HEK293 (cell line): Measurements from ENCODE around the gene KRTAP12-1.

Source experiments
- ATF2 ChIP-seq: fragments of 450-650 bp; formaldehyde crosslinking; IDR thresholded peaks from 2 replicates; pipeline ENCODE4 v1.5.1; 2016; ENCODE audit warnings: missing biosample characterization, missing genetic modification characterization, low read depth
- CTCF ChIP-seq: fragments of 450-650 bp; formaldehyde crosslinking; IDR thresholded peaks from 2 replicates; pipeline ENCODE4 v1.5.1; 2016; ENCODE audit warnings: missing biosample characterization, missing genetic modification characterization
- IKZF3 ChIP-seq: fragments of 450-650 bp; IDR thresholded peaks from 2 replicates; pipeline ENCODE4 v1.5.0; 2018; ENCODE audit warnings: missing biosample characterization, mild to moderate bottlenecking, missing genetic modification characterization, moderate library complexity
- PRDM10 ChIP-seq: fragments of 450-650 bp; formaldehyde crosslinking; IDR thresholded peaks from 2 replicates; pipeline ENCODE4 v1.5.1; 2016; ENCODE audit warnings: missing biosample characterization, missing genetic modification characterization
- PRDM2 ChIP-seq: fragments of 450-650 bp; formaldehyde crosslinking; IDR thresholded peaks from 2 replicates; pipeline ENCODE4 v1.5.1; 2016; ENCODE audit warnings: missing biosample characterization, missing genetic modification characterization, borderline replicate concordance
- ZNF274 ChIP-seq, 2 experiments: fragments of 200-500 bp in 1 of 2; fragments of 450-650 bp in 1 of 2; sonication (Bioruptor generic) in 1 of 2; formaldehyde crosslinking in 1 of 2; IDR thresholded peaks; 2 replicates each; pipeline versions ENCODE4 v1.5.1 to v1.6.1; 2014 to 2016; ENCODE audit warnings: borderline replicate concordance in 1 of 2, inconsistent platforms in 1 of 2, low read length in 1 of 2, missing biosample characterization in 1 of 2, missing genetic modification characterization in 1 of 2
- ZNF398 ChIP-seq: fragments of 450-650 bp; formaldehyde crosslinking; IDR thresholded peaks from 2 replicates; pipeline ENCODE4 v1.5.1; 2017; ENCODE audit warnings: missing biosample characterization, missing genetic modification characterization
- ZNF610 ChIP-seq: fragments of 450-650 bp; formaldehyde crosslinking; IDR thresholded peaks from 2 replicates; pipeline ENCODE4 v1.5.1; 2016; ENCODE audit warnings: missing biosample characterization, missing genetic modification characterization, borderline replicate concordance

- TF ChIP-seq PRDM10 (tag by site-specific recombination) (no peak), PRDM2 (tag by site-specific recombination) (no peak), CTCF (tag by site-specific recombination) (no peak), ATF2 (tag by site-specific recombination) (no peak), ZNF398 (tag by site-specific recombination) (no peak), IKZF3 (no peak), ZNF274 (IDR thresholded peaks at IDR 0.05; ENCODE audit: low read length) (no peak), ZNF274 (tag by site-specific recombination; IDR thresholded peaks at IDR 0.05; ENCODE audit: borderline replicate concordance) (no peak), ZNF610 (tag by site-specific recombination) (no peak)
These were observed at the start of gene KRTAP12-1 for GRCh38 chr21:44681861-44682579.
